ENCODE results near the gene APOA5.

Gene APOA5

GRCh38 chr11:116792869-116793771 lies 1.4 kb upstream of the APOA5 start:
- H3K4me1 ChIP-seq (ENCODE audit: control insufficient read depth, insufficient read depth, low read length, poor library complexity, severe bottlenecking): no peaks in the 10 kb centered on the region
- H3K4me3 ChIP-seq (ENCODE audit: extremely low read depth, insufficient read depth, low read length, poor library complexity, severe bottlenecking): no peak overlapping the region
- no peaks in the 10 kb centered on the region for H3K36me3 ChIP-seq (ENCODE audit: control insufficient read depth, insufficient read depth, low read length)
- WGBS, 2 experiments (ENCODE audit: insufficient coverage in 2 of 2): 85 to 93% methylated on average over 4 to 5 of the region's 8 CpGs
- H3K9me3 ChIP-seq (ENCODE audit: control insufficient read depth, low read length): no peaks in the 10 kb centered on the region
- H3K27ac ChIP-seq (ENCODE audit: low read depth, low read length, severe bottlenecking): no peak overlapping the region

- Histone ChIP-seq H3K4me1 (ENCODE audit: control insufficient read depth, insufficient read depth, low read length, poor library complexity, severe bottlenecking) (no peaks in the 10 kb centered on the region), H3K36me3 (ENCODE audit: control insufficient read depth, insufficient read depth, low read length) (no peaks in the 10 kb centered on the region), H3K27ac (ENCODE audit: low read depth, low read length, severe bottlenecking) (no peak overlapping the region), H3K4me3 (ENCODE audit: extremely low read depth, insufficient read depth, low read length, poor library complexity, severe bottlenecking) (no peak overlapping the region), H3K9me3 (ENCODE audit: control insufficient read depth, low read length) (no peaks in the 10 kb centered on the region)
- 80 to 94% methylated on average over 4 to 7 of the region's 8 CpGs for WGBS, 2 experiments (ENCODE audit: insufficient coverage in 2 of 2)
These were observed 627 bp upstream of the APOA5 start for GRCh38 chr11:116792144-116792868.

GRCh38 chr11:116791002-116791812 lies 472 bp downstream of the APOA5 start:
- WGBS, 2 experiments (ENCODE audit: insufficient coverage in 2 of 2): 31 to 37% methylated on average over 22 to 27 of the region's 31 CpGs
- Histone ChIP-seq H3K4me1 (ENCODE audit: control insufficient read depth, insufficient read depth, low read length, poor library complexity, severe bottlenecking) (no peaks in the 10 kb centered on the region), H3K27ac (ENCODE audit: low read depth, low read length, severe bottlenecking) (no peak overlapping the region), H3K4me3 (ENCODE audit: extremely low read depth, insufficient read depth, low read length, poor library complexity, severe bottlenecking) (no peak overlapping the region), H3K36me3 (ENCODE audit: control insufficient read depth, insufficient read depth, low read length) (peaks cover 6% of the 10 kb centered on the region), H3K9me3 (ENCODE audit: control insufficient read depth, low read length) (no peaks in the 10 kb centered on the region)

GRCh38 chr11:116790167-116791001 lies 1.3 kb downstream of the APOA5 start:
- H3K4me3 ChIP-seq (ENCODE audit: extremely low read depth, insufficient read depth, low read length, poor library complexity, severe bottlenecking): no peak overlapping the region
- H3K9me3 ChIP-seq (ENCODE audit: control insufficient read depth, low read length): no peaks in the 10 kb centered on the region
- no peak overlapping the region for H3K27ac ChIP-seq (ENCODE audit: low read depth, low read length, severe bottlenecking)
- H3K4me1 ChIP-seq (ENCODE audit: control insufficient read depth, insufficient read depth, low read length, poor library complexity, severe bottlenecking): no peaks in the 10 kb centered on the region
- WGBS, 2 experiments (ENCODE audit: insufficient coverage in 2 of 2): 93 to 95% methylated on average over 48 to 49 of the region's 53 CpGs
- H3K36me3 ChIP-seq (ENCODE audit: control insufficient read depth, insufficient read depth, low read length): peaks cover 15% of the 10 kb centered on the region

- H3K9me3 ChIP-seq (ENCODE audit: control insufficient read depth, low read length): no peaks in the 10 kb centered on the region
- no peaks in the 10 kb centered on the region for H3K4me1 ChIP-seq (ENCODE audit: control insufficient read depth, insufficient read depth, low read length, poor library complexity, severe bottlenecking)
- WGBS, 2 experiments (ENCODE audit: insufficient coverage in 2 of 2): 86 to 91% methylated on average over 3 of the region's 4 CpGs
- H3K27ac ChIP-seq (ENCODE audit: low read depth, low read length, severe bottlenecking): no peak overlapping the region
- no peak overlapping the region for H3K4me3 ChIP-seq (ENCODE audit: extremely low read depth, insufficient read depth, low read length, poor library complexity, severe bottlenecking)
- peaks cover 29% of the 10 kb centered on the region for H3K36me3 ChIP-seq (ENCODE audit: control insufficient read depth, insufficient read depth, low read length)
These were observed 2.7 kb downstream of the APOA5 start for GRCh38 chr11:116788975-116789374.

- WGBS, 2 experiments (ENCODE audit: insufficient coverage in 2 of 2): 86 to 100% methylated on average over 1 to 2 of the region's 4 CpGs
- H3K27ac ChIP-seq (ENCODE audit: low read depth, low read length, severe bottlenecking): no peak overlapping the region
- no peaks in the 10 kb centered on the region for H3K4me1 ChIP-seq (ENCODE audit: control insufficient read depth, insufficient read depth, low read length, poor library complexity, severe bottlenecking)
- no peaks in the 10 kb centered on the region for H3K9me3 ChIP-seq (ENCODE audit: control insufficient read depth, low read length)
- peaks cover 33% of the 10 kb centered on the region for H3K36me3 ChIP-seq (ENCODE audit: control insufficient read depth, insufficient read depth, low read length)
- peak overlapping the region; percentile 82 for H3K4me3 ChIP-seq (ENCODE audit: extremely low read depth, insufficient read depth, low read length, poor library complexity, severe bottlenecking)
These were observed 3.1 kb downstream of the APOA5 start for GRCh38 chr11:116788534-116788933.

- peak within 1 kb of the TSS; percentile 82 for H3K4me3 ChIP-seq (ENCODE audit: extremely low read depth, insufficient read depth, low read length, poor library complexity, severe bottlenecking)
- no peaks in the 10 kb centered on the region for H3K4me1 ChIP-seq (ENCODE audit: control insufficient read depth, insufficient read depth, low read length, poor library complexity, severe bottlenecking)
- WGBS, 2 experiments (ENCODE audit: insufficient coverage in 2 of 2): 1% methylated on average over 48 to 51 of the region's 56 CpGs
- peaks cover 39% of the 10 kb centered on the region for H3K36me3 ChIP-seq (ENCODE audit: control insufficient read depth, insufficient read depth, low read length)
- H3K9me3 ChIP-seq (ENCODE audit: control insufficient read depth, low read length): no peaks in the 10 kb centered on the region
- no peak within 1 kb of the TSS for H3K27ac ChIP-seq (ENCODE audit: low read depth, low read length, severe bottlenecking)
These were observed 3.7 kb downstream of the APOA5 start, which contains the start of gene ZPR1 for GRCh38 chr11:116787786-116788486. TSS of gene ZPR1 (minus strand) at chr11:116788023. CDS start at chr11:116787990, 33 bp downstream.

GRCh38 chr11:116787436-116787785 lies 4.3 kb downstream of the APOA5 start:
- no peaks in the 10 kb centered on the region for H3K9me3 ChIP-seq (ENCODE audit: control insufficient read depth, low read length)
- no peaks in the 10 kb centered on the region for H3K4me1 ChIP-seq (ENCODE audit: control insufficient read depth, insufficient read depth, low read length, poor library complexity, severe bottlenecking)
- peak overlapping the region; percentile 82 for H3K4me3 ChIP-seq (ENCODE audit: extremely low read depth, insufficient read depth, low read length, poor library complexity, severe bottlenecking)
- WGBS, 2 experiments (ENCODE audit: insufficient coverage in 2 of 2): 0 to 7% methylated on average over 2 to 6 of the region's 15 CpGs
- peaks cover 44% of the 10 kb centered on the region for H3K36me3 ChIP-seq (ENCODE audit: control insufficient read depth, insufficient read depth, low read length)
- H3K27ac ChIP-seq (ENCODE audit: low read depth, low read length, severe bottlenecking): no peak overlapping the region

GRCh38 chr11:116786966-116787365 lies 4.7 kb downstream of the APOA5 start:
- H3K4me3 ChIP-seq (ENCODE audit: extremely low read depth, insufficient read depth, low read length, poor library complexity, severe bottlenecking): peak overlapping the region; percentile 82
- peaks cover 49% of the 10 kb centered on the region for H3K36me3 ChIP-seq (ENCODE audit: control insufficient read depth, insufficient read depth, low read length)
- H3K27ac ChIP-seq (ENCODE audit: low read depth, low read length, severe bottlenecking): no peak overlapping the region
- no peaks in the 10 kb centered on the region for H3K4me1 ChIP-seq (ENCODE audit: control insufficient read depth, insufficient read depth, low read length, poor library complexity, severe bottlenecking)
- no peaks in the 10 kb centered on the region for H3K9me3 ChIP-seq (ENCODE audit: control insufficient read depth, low read length)
- 80 to 88% methylated on average over 1 to 2 of the region's 5 CpGs for WGBS, 2 experiments (ENCODE audit: insufficient coverage in 2 of 2)
